NCI-H1417 treated with DMSO at 0.1 percent for 48 hours (cell line): Measurements from ENCODE around the gene CAMKMT.
A peak's percentile ranks its signal among the peaks of the same experiment; 100 is the strongest.
"Not testable (repeated sequence)": the region's sequence is repeated elsewhere in the genome, so short reads cannot be mapped to it uniquely, and the experiment has no call there.

ENCODE experiments used
- DNase-seq: peaks from one replicate; lab custom pipeline; 2025; lab: John Stamatoyannopoulos, UW

Gene CAMKMT

GRCh38 chr2:44505664-44506063 is 143.9 kb downstream of the CAMKMT start:
- DNase-seq = not testable (repeated sequence)

- no peak for DNase-seq
These were observed 148.5 kb downstream of the CAMKMT start for GRCh38 chr2:44510246-44510645.

- no peak for DNase-seq
These were observed 153.7 kb downstream of the CAMKMT start for GRCh38 chr2:44515416-44515815.

- DNase-seq = no peak
These were observed 157.3 kb downstream of the CAMKMT start for GRCh38 chr2:44519026-44519425.

GRCh38 chr2:44522846-44523245 is 161.1 kb downstream of the CAMKMT start:
- no peak for DNase-seq

GRCh38 chr2:44524347-44524926 is 162.7 kb downstream of the CAMKMT start:
- no peak for DNase-seq

- DNase-seq = no peak
These were observed 164.6 kb downstream of the CAMKMT start for GRCh38 chr2:44526352-44526751.

GRCh38 chr2:44528595-44528994 is 166.8 kb downstream of the CAMKMT start:
- no peak for DNase-seq

GRCh38 chr2:44529448-44529847 is 167.7 kb downstream of the CAMKMT start:
- no peak for DNase-seq

GRCh38 chr2:44531289-44531688 is 169.5 kb downstream of the CAMKMT start:
- DNase-seq = no peak

- DNase-seq = no peak
These were observed 170.3 kb downstream of the CAMKMT start for GRCh38 chr2:44532031-44532430.

GRCh38 chr2:44533508-44533907 is 171.8 kb downstream of the CAMKMT start:
- no peak for DNase-seq

GRCh38 chr2:44535376-44535775 is 173.6 kb downstream of the CAMKMT start:
- DNase-seq = no peak

- no peak for DNase-seq
These were observed 175.5 kb downstream of the CAMKMT start for GRCh38 chr2:44537264-44537663.

GRCh38 chr2:44542520-44542919 is 180.8 kb downstream of the CAMKMT start:
- DNase-seq = no peak

GRCh38 chr2:44543773-44544725 is 182.3 kb downstream of the CAMKMT start:
- DNase-seq = peak; percentile 92

- DNase-seq = peak; percentile 53
These were observed 183.3 kb downstream of the CAMKMT start for GRCh38 chr2:44545005-44545404.

GRCh38 chr2:44546459-44547127 is 184.8 kb downstream of the CAMKMT start:
- no peak for DNase-seq

GRCh38 chr2:44547718-44548117 is 186.0 kb downstream of the CAMKMT start:
- no peak for DNase-seq

GRCh38 chr2:44548221-44549098 is 186.7 kb downstream of the CAMKMT start:
- no peak for DNase-seq

- DNase-seq = no peak
These were observed 187.3 kb downstream of the CAMKMT start for GRCh38 chr2:44549099-44549471.

GRCh38 chr2:44549856-44550255 is 188.1 kb downstream of the CAMKMT start:
- no peak for DNase-seq
